ENCODE measurements around the gene TSC22D1.

Gene TSC22D1

DNA sequence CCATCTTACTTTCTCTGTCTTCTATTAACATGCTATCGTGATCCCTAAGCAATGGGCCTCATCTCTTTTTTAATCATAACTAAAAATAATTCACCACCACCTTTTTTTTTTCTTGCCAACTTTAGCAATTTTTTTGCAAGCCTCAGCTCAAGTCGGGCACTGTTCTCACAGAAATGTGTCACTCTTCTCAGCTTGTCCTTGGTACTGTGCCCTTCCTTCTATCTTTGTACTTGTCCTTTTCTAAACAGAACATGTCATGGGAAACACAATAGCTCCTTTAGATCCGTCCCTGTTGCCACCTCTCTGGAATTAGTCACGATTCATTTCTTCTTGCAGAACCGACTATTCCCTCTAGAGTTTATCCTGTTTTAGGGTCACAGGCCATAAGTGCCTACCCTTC lies 192.2 kb downstream of the TSC22D1 start:
- no peak for DNase-seq (ENCODE audit: low read depth in 2 of 2)

DNA sequence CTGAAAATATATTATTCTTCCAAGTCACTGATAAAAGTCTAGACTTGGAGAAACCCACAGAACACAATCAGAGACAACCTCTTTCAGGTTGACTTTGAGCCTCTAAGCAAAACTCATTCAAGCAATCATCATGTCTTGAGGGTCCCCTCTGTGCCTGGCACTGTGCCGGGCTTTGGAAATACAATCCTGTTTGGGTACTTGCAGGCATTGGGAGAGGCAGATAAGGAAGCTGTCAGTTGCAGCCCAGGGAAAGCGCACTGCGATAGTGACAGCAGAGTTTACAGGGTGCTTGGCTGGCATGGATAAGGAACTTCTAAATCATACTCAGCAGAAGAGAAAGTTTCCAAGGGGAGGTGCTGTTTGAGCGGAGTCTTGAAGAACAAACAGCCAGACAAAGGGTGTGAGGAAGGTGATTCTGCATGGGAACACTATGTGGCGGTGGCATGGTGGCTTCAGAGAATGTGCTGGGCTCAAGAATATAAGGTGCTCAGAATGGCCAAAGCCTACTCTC lies 193.4 kb downstream of the TSC22D1 start:
- no peak for DNase-seq (ENCODE audit: low read depth in 2 of 2)

Measured in stimulated activated CD4-positive, alpha-beta T cell treated with anti-CD3 and anti-CD28 coated beads, Interleukin-12 subunit alpha, Interleukin-12 subunit beta, amount 100 ng/mL, for 24 hours (primary cell).